ENCODE data around the gene PGBD2. TPM values are rescaled to one million over a fixed set of nuclear protein-coding genes. Genes with fewer than 3 reads are reported as not detected.
"Not testable (repeated sequence)": the region's sequence is repeated elsewhere in the genome, so short reads cannot be mapped to it uniquely, and the experiment has no call there.

The PGBD2 gene
- polyA plus RNA-seq, 3 donors from 2014 or later = 6.7 to 12.4 (median 9.3) TPM

DNA sequence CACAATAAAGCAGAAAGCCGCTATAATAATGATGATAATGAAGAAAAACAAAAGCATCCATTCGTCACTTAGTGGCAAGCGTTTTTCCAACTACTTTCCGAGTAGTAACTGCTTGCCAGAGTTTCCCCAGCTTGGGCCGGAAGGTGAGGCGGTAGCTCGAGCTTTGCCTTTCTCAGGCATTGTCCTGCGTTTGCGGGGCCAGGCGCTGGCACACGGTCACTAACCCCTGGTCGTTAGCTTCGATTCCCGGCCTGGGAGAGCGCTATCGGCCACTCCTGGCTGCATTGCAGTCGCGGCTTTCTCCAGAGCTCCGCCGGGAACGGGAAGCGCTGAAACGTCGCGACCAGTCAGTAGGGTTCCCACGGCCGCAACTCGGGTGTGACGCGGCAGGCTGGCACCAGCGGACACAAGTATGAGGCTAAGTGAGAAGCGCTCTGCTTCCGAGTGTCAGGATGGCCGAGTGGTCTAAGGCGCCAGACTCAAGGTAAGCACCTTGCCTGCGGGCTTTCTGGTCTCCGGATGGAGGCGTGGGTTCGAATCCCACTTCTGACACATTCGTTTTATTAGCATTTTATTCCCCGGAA, 32.5 kb upstream of the PGBD2 start:
- H3K36me3 Mint-ChIP-seq = no peaks in the 10 kb centered on the region
- peak; percentile 94 to 95 (median 95) for DNase-seq
- peaks cover 14 to 31% (median 29%) of the 10 kb centered on the region in 3 donors for H3K27me3 Mint-ChIP-seq (ENCODE audit: low read depth in 3 of 3)
- H3K27ac Mint-ChIP-seq = peak overlapping the region; percentile 98 to 100 (median 100)
- H3K4me1 Mint-ChIP-seq = peaks cover 28 to 47% of the 10 kb centered on the region in 2 donors
- peaks cover 0 to 10% (median 4%) of the 10 kb centered on the region in 6 donors for H3K9me3 Mint-ChIP-seq
- peak overlapping the region; percentile 96 to 99 (median 97) for H3K4me3 Mint-ChIP-seq

DNA sequence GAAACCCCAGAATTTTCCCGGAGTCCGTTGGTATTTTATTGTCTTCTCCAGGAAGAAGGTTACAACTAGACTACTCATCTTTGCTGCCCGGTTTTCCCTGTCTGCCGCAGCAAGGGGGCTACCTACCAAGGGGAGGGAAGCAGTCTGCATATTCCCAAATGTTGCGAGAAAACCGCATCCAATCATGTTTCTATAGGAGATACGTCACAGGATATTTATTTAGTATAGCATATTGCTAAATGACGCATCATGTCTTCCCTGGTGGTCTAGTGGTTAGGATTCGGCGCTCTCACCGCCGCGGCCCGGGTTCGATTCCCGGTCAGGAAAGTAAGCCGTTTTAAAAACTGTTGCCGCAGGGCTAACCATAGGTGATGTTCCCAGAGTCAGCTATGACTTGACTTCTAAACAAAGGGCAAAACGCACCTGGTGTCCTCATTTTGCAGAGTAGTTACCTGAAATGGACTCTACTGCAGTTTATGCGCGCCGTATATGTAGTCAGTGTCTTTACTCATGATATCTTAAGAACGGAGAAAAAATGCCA, 32.0 kb upstream of the PGBD2 start:
- Mint-ChIP-seq H3K27ac (peak overlapping the region; percentile 98 to 100 (median 100)), H3K4me1 (peaks cover 28 to 47% of the 10 kb centered on the region in 2 donors), H3K9me3 (peaks cover 0 to 10% (median 4%) of the 10 kb centered on the region in 6 donors), H3K4me3 (peak overlapping the region; percentile 96 to 99 (median 97)), H3K36me3 (no peaks in the 10 kb centered on the region), H3K27me3 (ENCODE audit: low read depth in 3 of 3) (peaks cover 14 to 31% (median 29%) of the 10 kb centered on the region in 3 donors)
- peak; percentile 90 to 93 (median 92) for DNase-seq

DNA sequence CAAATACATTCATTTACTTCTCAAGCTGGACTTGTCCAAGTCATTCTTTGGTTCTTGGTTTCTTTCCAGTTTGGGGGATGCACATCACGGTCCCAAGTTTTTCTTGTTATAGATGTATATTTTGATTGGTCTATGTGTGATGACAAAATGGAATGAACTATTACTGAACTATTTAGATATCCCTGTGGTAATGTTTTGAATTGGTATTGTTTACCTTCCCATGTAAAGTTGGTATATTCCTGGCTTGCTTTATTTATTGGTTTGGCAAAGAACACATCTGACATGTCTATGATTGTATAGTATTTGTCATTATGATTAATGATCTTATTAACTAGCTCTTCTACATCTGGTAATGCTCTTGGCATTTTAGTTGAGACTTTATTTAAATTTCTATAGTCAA, 24.8 kb upstream of the PGBD2 start:
- H3K27ac Mint-ChIP-seq = no peak overlapping the region
- peaks cover 3 to 9% (median 6%) of the 10 kb centered on the region in 3 donors for H3K27me3 Mint-ChIP-seq (ENCODE audit: low read depth in 3 of 3)
- no peak for DNase-seq
- no peak overlapping the region for H3K4me3 Mint-ChIP-seq
- no peaks in the 10 kb centered on the region for H3K36me3 Mint-ChIP-seq
- H3K9me3 Mint-ChIP-seq = no peaks in the 10 kb centered on the region
- H3K4me1 Mint-ChIP-seq = peaks cover under 1 to 7% of the 10 kb centered on the region in 2 donors

DNA sequence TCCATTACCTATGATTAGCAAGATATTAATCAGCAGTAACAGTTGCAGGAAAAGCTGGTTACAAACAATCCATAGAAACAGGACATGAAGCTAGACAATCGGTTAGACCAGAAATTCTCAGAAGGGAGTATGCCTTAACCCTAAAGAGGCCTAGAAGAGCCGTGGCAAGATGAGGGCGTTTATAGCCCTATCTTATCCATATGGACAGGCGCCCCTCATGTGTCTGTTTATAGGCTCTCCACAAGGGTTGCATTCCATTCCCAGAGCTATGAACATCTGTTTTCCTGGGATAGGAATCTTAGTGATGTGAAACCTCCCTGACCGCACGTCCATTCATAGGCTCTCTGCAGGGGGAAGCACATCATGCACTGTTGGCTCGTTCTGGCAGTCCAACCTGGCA, 23.6 kb upstream of the PGBD2 start:
- not testable (repeated sequence) for H3K27ac Mint-ChIP-seq; H3K27me3 Mint-ChIP-seq (ENCODE audit: low read depth in 3 of 3); H3K9me3 Mint-ChIP-seq; H3K4me3 Mint-ChIP-seq; DNase-seq; H3K36me3 Mint-ChIP-seq; H3K4me1 Mint-ChIP-seq

DNA sequence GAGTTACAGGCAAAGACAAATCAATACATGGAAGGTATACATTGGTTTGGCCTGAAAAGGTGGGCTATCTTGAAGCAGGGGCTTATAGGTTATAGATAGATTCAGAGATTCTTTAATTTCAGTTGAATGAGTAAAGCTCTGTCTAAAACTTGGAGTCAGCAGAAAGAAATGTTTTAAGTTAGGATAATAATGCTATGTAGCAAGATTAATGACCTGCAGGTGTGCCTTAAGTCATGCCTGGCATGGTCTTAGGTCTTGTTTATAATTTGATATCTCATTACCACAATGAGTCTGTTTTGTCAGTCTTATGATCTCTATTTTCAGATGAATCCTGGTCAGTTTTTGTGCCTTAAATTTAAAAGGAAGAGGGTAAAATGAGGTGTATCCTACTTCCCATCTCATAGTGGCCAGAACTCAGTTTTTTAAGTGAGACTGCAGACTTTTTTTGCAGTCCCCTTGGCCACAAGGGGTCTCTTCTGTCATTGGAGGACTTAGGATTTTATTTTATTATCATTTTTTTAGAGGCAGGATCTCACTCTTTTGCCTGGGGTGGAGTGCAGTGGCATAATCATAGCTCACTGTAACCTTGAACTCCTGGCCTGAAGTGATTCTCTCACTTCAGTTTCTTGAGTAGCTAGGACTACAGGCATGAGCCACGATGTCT, 21.3 kb upstream of the PGBD2 start:
- Mint-ChIP-seq H3K9me3 (no peaks in the 10 kb centered on the region), H3K4me1 (no peaks in the 10 kb centered on the region), H3K27me3 (ENCODE audit: low read depth in 3 of 3) (peaks cover 4 to 6% (median 5%) of the 10 kb centered on the region in 3 donors), H3K27ac (no peak overlapping the region), H3K4me3 (no peak overlapping the region), H3K36me3 (no peaks in the 10 kb centered on the region)
- DNase-seq = no peak

DNA sequence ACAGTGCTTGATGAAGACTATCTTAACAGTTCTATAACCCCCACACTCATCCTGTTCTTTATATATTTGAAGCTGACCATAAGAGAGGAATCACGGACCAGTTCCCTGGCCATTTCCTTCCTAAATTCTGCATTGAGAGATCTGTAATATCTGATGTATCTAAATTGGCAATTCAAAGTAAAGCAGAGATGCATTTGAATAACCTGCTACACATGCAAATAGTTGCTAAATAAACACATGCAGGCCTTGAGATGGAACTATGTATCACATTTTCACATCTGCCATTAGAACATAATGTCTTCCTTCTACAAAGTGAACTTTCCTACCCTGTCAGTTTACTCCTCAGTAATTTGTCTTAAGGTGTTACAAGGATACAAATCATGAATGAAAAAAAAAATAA, 20.4 kb upstream of the PGBD2 start:
- no peaks in the 10 kb centered on the region for H3K9me3 Mint-ChIP-seq
- no peaks in the 10 kb centered on the region for H3K36me3 Mint-ChIP-seq
- no peak for DNase-seq
- peaks cover 5 to 6% (median 5%) of the 10 kb centered on the region in 3 donors for H3K27me3 Mint-ChIP-seq (ENCODE audit: low read depth in 3 of 3)
- no peak overlapping the region for H3K4me3 Mint-ChIP-seq
- no peaks in the 10 kb centered on the region for H3K4me1 Mint-ChIP-seq
- H3K27ac Mint-ChIP-seq = peak overlapping the region in 1 of 6 donors; percentile 22

DNA sequence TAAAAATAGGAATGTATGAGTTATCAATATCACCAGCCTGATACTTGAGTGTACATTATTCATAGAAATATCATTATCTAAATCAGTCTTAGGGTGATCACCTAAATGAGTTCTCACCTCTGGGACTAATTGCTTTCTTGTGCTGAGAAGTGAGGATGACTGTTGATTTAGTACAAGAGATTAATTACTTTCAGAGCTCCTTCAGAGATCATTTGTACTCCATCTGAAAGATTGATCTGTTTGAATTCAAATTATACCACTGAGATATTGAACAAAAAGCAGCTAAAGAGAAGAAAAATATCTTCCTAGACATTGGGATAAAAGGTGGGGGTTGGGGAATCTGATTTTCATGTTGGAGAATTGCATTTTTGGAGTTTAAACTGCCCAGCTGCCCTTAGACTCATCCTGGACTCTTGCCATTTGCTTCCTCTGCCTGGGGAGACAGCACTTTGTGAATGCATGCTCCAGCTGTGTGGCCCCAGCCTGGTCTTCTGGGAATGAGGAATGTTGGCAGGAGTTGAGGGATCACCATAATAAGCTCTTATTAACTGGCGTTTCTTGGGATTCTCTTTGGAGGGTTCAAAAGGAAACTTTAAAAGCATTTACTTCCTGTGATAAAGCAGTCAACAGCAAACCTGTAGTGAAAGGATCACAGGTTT, 19.7 kb upstream of the PGBD2 start:
- no peak overlapping the region for H3K27ac Mint-ChIP-seq
- peaks cover 4 to 7% (median 5%) of the 10 kb centered on the region in 3 donors for H3K27me3 Mint-ChIP-seq (ENCODE audit: low read depth in 3 of 3)
- no peak overlapping the region for H3K4me3 Mint-ChIP-seq
- no peaks in the 10 kb centered on the region for H3K9me3 Mint-ChIP-seq
- DNase-seq = no peak
- no peaks in the 10 kb centered on the region for H3K4me1 Mint-ChIP-seq
- H3K36me3 Mint-ChIP-seq = no peaks in the 10 kb centered on the region

DNA sequence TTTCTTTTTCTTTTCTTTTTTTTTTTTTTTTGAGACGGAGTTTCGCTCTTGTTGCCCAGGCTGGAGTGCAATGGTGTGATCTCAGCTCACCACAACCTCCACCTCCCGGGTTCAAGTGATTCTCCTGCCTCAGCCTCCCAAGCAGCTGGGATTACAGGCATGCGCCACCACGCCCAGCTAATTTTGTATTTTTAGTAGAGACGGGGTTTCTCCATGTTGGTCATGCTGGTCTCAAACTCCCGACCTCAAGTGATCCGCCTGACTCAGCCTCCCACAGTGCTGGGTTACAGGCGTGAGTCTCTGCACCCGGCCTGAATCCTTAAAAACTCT, 16.2 kb upstream of the PGBD2 start:
- H3K9me3 Mint-ChIP-seq, H3K27ac Mint-ChIP-seq, H3K4me3 Mint-ChIP-seq, DNase-seq, H3K4me1 Mint-ChIP-seq, H3K36me3 Mint-ChIP-seq: not testable (repeated sequence)
- peaks cover 2 to 14% (median 3%) of the 10 kb centered on the region in 3 donors for H3K27me3 Mint-ChIP-seq (ENCODE audit: low read depth in 3 of 3)

DNA sequence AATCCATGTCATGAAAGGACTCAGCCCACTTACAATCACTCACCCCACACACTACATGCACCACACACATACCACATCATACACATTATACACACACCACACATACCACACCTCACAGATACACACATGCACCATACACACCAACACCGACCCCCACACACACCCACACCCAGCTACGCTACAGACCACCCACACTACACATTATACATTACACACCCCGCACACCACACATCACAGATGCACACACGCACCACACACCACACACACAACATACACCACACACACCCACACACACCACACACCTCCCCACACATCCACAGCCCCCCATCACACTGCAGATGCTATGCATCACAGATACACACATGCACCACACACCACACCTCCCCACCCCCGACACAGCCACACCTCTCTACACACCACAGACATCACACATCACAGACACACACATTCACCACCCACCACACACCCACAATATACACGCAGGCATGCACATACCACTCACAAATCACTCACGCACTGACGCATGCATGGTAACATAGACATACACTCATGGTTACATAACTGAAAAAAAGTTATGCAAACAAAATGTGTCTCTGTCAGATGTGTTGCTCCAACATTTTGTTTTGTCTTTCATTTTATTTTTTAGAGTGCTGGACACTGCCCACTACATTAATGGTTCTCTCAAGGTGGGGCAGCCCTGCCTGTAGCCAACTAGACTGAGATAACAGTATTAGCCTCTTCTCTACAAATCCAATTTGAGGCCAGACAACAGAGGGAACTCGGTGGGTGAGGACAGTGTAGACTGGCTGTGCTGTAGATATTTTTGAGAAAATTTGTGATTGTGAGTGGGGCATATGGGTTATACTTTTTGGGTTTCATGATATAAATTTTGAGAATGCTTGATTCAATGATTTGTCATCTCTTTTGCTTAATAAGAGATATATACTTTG, 15.2 kb upstream of the PGBD2 start:
- Mint-ChIP-seq H3K9me3 (no peaks in the 10 kb centered on the region), H3K27me3 (ENCODE audit: low read depth in 3 of 3) (peaks cover 2 to 16% (median 3%) of the 10 kb centered on the region in 3 donors), H3K27ac (no peak overlapping the region), H3K36me3 (no peaks in the 10 kb centered on the region), H3K4me1 (no peaks in the 10 kb centered on the region), H3K4me3 (no peak overlapping the region)
- peak in 1 of 3 donors; percentile 8 for DNase-seq

DNA sequence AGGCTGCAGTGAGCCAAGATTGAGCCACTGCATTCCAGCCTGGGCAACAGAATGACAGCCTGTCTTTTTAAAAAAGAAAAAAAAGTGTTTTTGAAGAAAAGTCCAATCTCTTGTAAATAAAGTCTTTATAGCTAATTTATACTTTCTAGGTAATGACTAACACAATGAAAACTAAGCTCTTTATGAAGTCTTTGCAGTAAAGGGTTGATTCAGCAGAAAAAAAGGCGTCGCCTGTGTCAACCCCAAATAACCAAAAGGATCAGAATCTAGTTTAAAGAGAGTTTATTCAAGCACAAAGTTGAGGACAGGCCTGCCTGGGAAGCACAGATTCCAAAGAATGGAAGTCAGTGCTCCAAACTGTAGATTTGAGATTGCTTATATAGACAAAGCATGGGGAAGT, 14.3 kb upstream of the PGBD2 start:
- no peak overlapping the region for H3K4me3 Mint-ChIP-seq
- peaks cover 4 to 14% (median 5%) of the 10 kb centered on the region in 3 donors for H3K27me3 Mint-ChIP-seq (ENCODE audit: low read depth in 3 of 3)
- no peaks in the 10 kb centered on the region for H3K9me3 Mint-ChIP-seq
- DNase-seq = no peak
- no peak overlapping the region for H3K27ac Mint-ChIP-seq
- no peaks in the 10 kb centered on the region for H3K36me3 Mint-ChIP-seq
- no peaks in the 10 kb centered on the region for H3K4me1 Mint-ChIP-seq

DNA sequence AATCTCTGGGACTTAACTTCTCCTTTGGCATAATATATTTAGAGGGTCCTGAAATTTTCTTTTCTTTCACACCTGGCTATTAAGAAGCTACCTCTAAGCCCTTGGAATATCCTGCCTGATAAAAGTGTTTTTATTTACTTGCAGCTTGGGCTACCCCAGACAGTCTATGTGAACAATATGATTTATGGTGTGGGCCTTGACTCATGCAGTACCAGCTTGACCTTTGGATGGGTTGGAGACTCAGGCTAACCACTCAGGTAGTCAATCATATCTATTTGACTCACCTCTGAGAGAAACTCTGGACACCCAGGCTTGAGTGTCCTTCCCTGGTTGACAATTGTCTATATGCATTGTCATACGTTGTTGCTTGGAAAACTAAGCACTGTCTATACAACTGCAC, 13.4 kb upstream of the PGBD2 start:
- DNase-seq = no peak
- H3K27ac Mint-ChIP-seq = no peak overlapping the region
- H3K27me3 Mint-ChIP-seq (ENCODE audit: low read depth in 3 of 3) = peaks cover 5 to 14% (median 7%) of the 10 kb centered on the region in 3 donors
- H3K9me3 Mint-ChIP-seq = no peaks in the 10 kb centered on the region
- H3K4me3 Mint-ChIP-seq = no peak overlapping the region
- H3K36me3 Mint-ChIP-seq = no peaks in the 10 kb centered on the region
- no peaks in the 10 kb centered on the region for H3K4me1 Mint-ChIP-seq

DNA sequence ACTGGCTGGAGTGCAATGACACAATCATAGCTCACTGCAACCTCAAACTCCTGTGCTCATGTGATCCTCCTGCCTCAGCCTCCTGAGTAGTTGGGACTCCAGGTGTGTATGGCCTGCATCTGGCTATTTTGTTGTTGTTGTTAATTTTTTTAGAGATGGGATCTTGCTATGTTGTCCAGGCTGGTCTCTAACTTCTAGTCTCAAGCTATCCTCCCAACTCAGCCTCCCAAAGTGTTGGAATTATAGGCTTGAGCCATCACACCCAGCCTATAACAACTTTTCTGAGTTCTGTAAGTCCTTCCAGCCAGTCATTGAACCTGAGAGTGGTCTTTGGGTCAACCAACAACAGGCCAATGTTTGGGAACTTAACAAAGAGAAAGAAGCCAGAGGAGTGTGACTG, 11.2 kb upstream of the PGBD2 start:
- H3K4me3 Mint-ChIP-seq = no peak overlapping the region
- DNase-seq = no peak
- no peak overlapping the region for H3K27ac Mint-ChIP-seq
- H3K4me1 Mint-ChIP-seq = no peaks in the 10 kb centered on the region
- H3K36me3 Mint-ChIP-seq = no peaks in the 10 kb centered on the region
- peaks cover 5 to 22% (median 6%) of the 10 kb centered on the region in 3 donors for H3K27me3 Mint-ChIP-seq (ENCODE audit: low read depth in 3 of 3)
- H3K9me3 Mint-ChIP-seq = no peaks in the 10 kb centered on the region

Measured in immature natural killer cell (primary cell).